GM18499 (cell line): ENCODE measurements around the gene GRAPL.
"Not testable (repeated sequence)": the region's sequence is repeated elsewhere in the genome, so short reads cannot be mapped to it uniquely, and the experiment has no call there.

Experiments
- ATAC-seq: cut with Tn5 transposase; IDR thresholded peaks from one replicate; pipeline ENCODE4 v1.9.1; 2021; ENCODE audit warnings: moderate number of reproducible peaks; ENCODE audit not compliant: insufficient read depth, unreplicated experiment

The GRAPL gene

GRCh38 chr17:19136138-19136537 lies 8.7 kb downstream of the GRAPL start:
- not testable (repeated sequence) for ATAC-seq

- ATAC-seq, result not testable (repeated sequence)
Observed at GRCh38 chr17:19136605-19137004, 9.2 kb downstream of the GRAPL start.

- ATAC-seq, result not testable (repeated sequence)
Observed at GRCh38 chr17:19137959-19138358, 10.6 kb downstream of the GRAPL start.

- not testable (repeated sequence) for ATAC-seq
Observed at GRCh38 chr17:19141366-19142155, 14.2 kb downstream of the GRAPL start.

- ATAC-seq, result not testable (repeated sequence)
Observed at GRCh38 chr17:19142419-19142818, 15.0 kb downstream of the GRAPL start.

- ATAC-seq, result not testable (repeated sequence)
Observed at GRCh38 chr17:19143097-19143777, 15.8 kb downstream of the GRAPL start.

GRCh38 chr17:19144373-19144772 lies 17.0 kb downstream of the GRAPL start:
- not testable (repeated sequence) for ATAC-seq

GRCh38 chr17:19145471-19145870 lies 18.1 kb downstream of the GRAPL start:
- not testable (repeated sequence) for ATAC-seq

- not testable (repeated sequence) for ATAC-seq
Observed at GRCh38 chr17:19150678-19151615, 23.6 kb downstream of the GRAPL start.

- ATAC-seq, result not testable (repeated sequence)
Observed at GRCh38 chr17:19157628-19158027, 30.2 kb downstream of the GRAPL start.

GRCh38 chr17:19158478-19158877 lies 31.1 kb downstream of the GRAPL start:
- not testable (repeated sequence) for ATAC-seq

GRCh38 chr17:19158938-19159337 lies 31.5 kb downstream of the GRAPL start:
- ATAC-seq, result not testable (repeated sequence)

- not testable (repeated sequence) for ATAC-seq
Observed at GRCh38 chr17:19161308-19162107, 34.1 kb downstream of the GRAPL start.

- not testable (repeated sequence) for ATAC-seq
Observed at GRCh38 chr17:19162384-19163216, 35.2 kb downstream of the GRAPL start.

- ATAC-seq, result not testable (repeated sequence)
Observed at GRCh38 chr17:19174422-19174821, 47.0 kb downstream of the GRAPL start.

GRCh38 chr17:19175410-19175809 lies 48.0 kb downstream of the GRAPL start:
- not testable (repeated sequence) for ATAC-seq

- ATAC-seq, result not testable (repeated sequence)
Observed at GRCh38 chr17:19181040-19181875, 53.9 kb downstream of the GRAPL start.
